GM21360 (cell line): ENCODE measurements around the gene PSMC5.
"Not testable (repeated sequence)": the region's sequence is repeated elsewhere in the genome, so short reads cannot be mapped to it uniquely, and the experiment has no call there.

Experiments
- ATAC-seq: cut with Tn5 transposase; IDR thresholded peaks from one replicate; pipeline ENCODE4 v1.9.1; 2021; ENCODE audit warnings: mild to moderate bottlenecking, moderate library complexity; ENCODE audit not compliant: unreplicated experiment

The PSMC5 gene

GRCh38 chr17:63827002-63827800 lies at the start of gene PSMC5, which contains the start of gene FTSJ3:
Gene PSMC5, plus strand, starts transcription at chr17:63827431. Its CDS starts 60 bp downstream, at chr17:63827491.
Gene FTSJ3, minus strand, starts transcription at chr17:63827663. Its CDS starts 761 bp downstream, at chr17:63826902.
- peak; percentile 77 for ATAC-seq

- no peak for ATAC-seq
Observed at GRCh38 chr17:63780507-63780906, 46.7 kb upstream of the PSMC5 start.

- no peak for ATAC-seq
Observed at GRCh38 chr17:63780928-63781327, 46.3 kb upstream of the PSMC5 start.

GRCh38 chr17:63783522-63783921 lies 43.7 kb upstream of the PSMC5 start:
- no peak for ATAC-seq

- no peak for ATAC-seq
Observed at GRCh38 chr17:63785556-63785955, 41.7 kb upstream of the PSMC5 start.

GRCh38 chr17:63786117-63786516 lies 41.1 kb upstream of the PSMC5 start:
- no peak for ATAC-seq

GRCh38 chr17:63786971-63787711 lies 40.1 kb upstream of the PSMC5 start:
- no peak for ATAC-seq

- no peak for ATAC-seq
Observed at GRCh38 chr17:63790057-63790456, 37.2 kb upstream of the PSMC5 start.

GRCh38 chr17:63792055-63792729 lies 35.0 kb upstream of the PSMC5 start:
- no peak for ATAC-seq

- ATAC-seq = not testable (repeated sequence)
Observed at GRCh38 chr17:63796375-63796774, 30.9 kb upstream of the PSMC5 start.

- ATAC-seq = no peak
Observed at GRCh38 chr17:63798572-63799106, 28.6 kb upstream of the PSMC5 start.

GRCh38 chr17:63800783-63801182 lies 26.4 kb upstream of the PSMC5 start:
- no peak for ATAC-seq

- ATAC-seq = no peak
Observed at GRCh38 chr17:63804328-63804727, 22.9 kb upstream of the PSMC5 start.

GRCh38 chr17:63805591-63805990 lies 21.6 kb upstream of the PSMC5 start:
- no peak for ATAC-seq

GRCh38 chr17:63809970-63810369 lies 17.3 kb upstream of the PSMC5 start:
- ATAC-seq = no peak

GRCh38 chr17:63816123-63816522 lies 11.1 kb upstream of the PSMC5 start:
- no peak for ATAC-seq

- no peak for ATAC-seq
Observed at GRCh38 chr17:63816669-63817068, 10.6 kb upstream of the PSMC5 start.

GRCh38 chr17:63817736-63818385 lies 9.4 kb upstream of the PSMC5 start:
- no peak for ATAC-seq

- ATAC-seq = no peak
Observed at GRCh38 chr17:63819131-63819530, 8.1 kb upstream of the PSMC5 start.

GRCh38 chr17:63819585-63820537 lies 7.4 kb upstream of the PSMC5 start:
- ATAC-seq = no peak
